ENCODE measurements around the gene HYAL1. TPM values are rescaled to one million over a fixed set of nuclear protein-coding genes. Genes with fewer than 3 reads are reported as not detected.

HYAL1 gene
- total RNA-seq = not detected

GRCh38 chr3:50303013-50303815 is at the start of gene HYAL1:
TSS of gene HYAL1 (minus strand) at chr3:50303574. CDS start at chr3:50302956, 618 bp downstream.
- intact Hi-C loops (cut with micrococcal nuclease) = no loop called here
- Mint-ChIP-seq H3K9me3 (no peaks in the 10 kb centered on the region), H3K36me3 (ENCODE audit: low read depth) (peaks cover 2% of the 10 kb centered on the region), H3K27ac (no peak within 1 kb of the TSS), H3K27me3 (no peaks in the 10 kb centered on the region), H3K4me1 (ENCODE audit: low read depth) (peaks cover 19% of the 10 kb centered on the region), H3K4me3 (no peak within 1 kb of the TSS)
- POLR2A ChIA-PET = no interaction called here
- CTCF ChIA-PET = interaction anchor here (0.9 to 2.1 kb wide), 2 partner anchors 21 to 108 kb away, joined by 3 to 8 read pairs; no protein-coding TSS in a partner anchor
- no peak for TF ChIP-seq CTCF (IDR thresholded peaks at IDR 0.05)
- DNase-seq = no peak
- no peak for ATAC-seq

- H3K27ac Mint-ChIP-seq = no peak overlapping the region
- H3K27me3 Mint-ChIP-seq = no peaks in the 10 kb centered on the region
- no peaks in the 10 kb centered on the region for H3K9me3 Mint-ChIP-seq
- peaks cover 59% of the 10 kb centered on the region for H3K4me1 Mint-ChIP-seq (ENCODE audit: low read depth)
- intact Hi-C loops (cut with micrococcal nuclease) = no loop called here
- ChIA-PET POLR2A (interaction anchor here (0.9 to 6.9 kb wide), 2 partner anchors 15 to 216 kb away, joined by 3 to 137 read pairs; partner anchors contain the start of genes HEMK1 and RASSF1), CTCF (interaction anchor here (1.0 to 4.3 kb wide), 8 partner anchors 9 to 220 kb away, joined by 3 to 15 read pairs (median 6); partner anchors contain the start of gene RASSF1)
- H3K4me3 Mint-ChIP-seq = no peak overlapping the region
- DNase-seq = peak; percentile 48
- TF ChIP-seq CTCF (IDR thresholded peaks at IDR 0.05) = no peak
- peaks cover 24% of the 10 kb centered on the region for H3K36me3 Mint-ChIP-seq (ENCODE audit: low read depth)
- ATAC-seq = no peak
Measured at GRCh38 chr3:50352781-50353180, 49.4 kb upstream of the HYAL1 start.

GRCh38 chr3:50351323-50351697 is 47.9 kb upstream of the HYAL1 start:
- ATAC-seq = no peak
- Mint-ChIP-seq H3K4me3 (peak overlapping the region; percentile 91), H3K36me3 (ENCODE audit: low read depth) (peaks cover 24% of the 10 kb centered on the region), H3K9me3 (no peaks in the 10 kb centered on the region), H3K27ac (peak overlapping the region; percentile 96), H3K4me1 (ENCODE audit: low read depth) (peaks cover 56% of the 10 kb centered on the region), H3K27me3 (no peaks in the 10 kb centered on the region)
- DNase-seq = peak; percentile 41
- intact Hi-C loops (cut with micrococcal nuclease) = no loop called here
- CTCF ChIA-PET = interaction anchor here (1.3 to 6.1 kb wide), 6 partner anchors 10 to 199 kb away, joined by 4 to 46 read pairs (median 11); partner anchors contain the start of gene RASSF1
- POLR2A ChIA-PET = interaction anchor here (0.7 to 6.9 kb wide), 7 partner anchors 8 to 60 kb away, joined by 3 to 137 read pairs (median 4); partner anchors contain the start of genes HYAL2, RASSF1 and TMEM115
- no peak for TF ChIP-seq CTCF (IDR thresholded peaks at IDR 0.05)

DNA sequence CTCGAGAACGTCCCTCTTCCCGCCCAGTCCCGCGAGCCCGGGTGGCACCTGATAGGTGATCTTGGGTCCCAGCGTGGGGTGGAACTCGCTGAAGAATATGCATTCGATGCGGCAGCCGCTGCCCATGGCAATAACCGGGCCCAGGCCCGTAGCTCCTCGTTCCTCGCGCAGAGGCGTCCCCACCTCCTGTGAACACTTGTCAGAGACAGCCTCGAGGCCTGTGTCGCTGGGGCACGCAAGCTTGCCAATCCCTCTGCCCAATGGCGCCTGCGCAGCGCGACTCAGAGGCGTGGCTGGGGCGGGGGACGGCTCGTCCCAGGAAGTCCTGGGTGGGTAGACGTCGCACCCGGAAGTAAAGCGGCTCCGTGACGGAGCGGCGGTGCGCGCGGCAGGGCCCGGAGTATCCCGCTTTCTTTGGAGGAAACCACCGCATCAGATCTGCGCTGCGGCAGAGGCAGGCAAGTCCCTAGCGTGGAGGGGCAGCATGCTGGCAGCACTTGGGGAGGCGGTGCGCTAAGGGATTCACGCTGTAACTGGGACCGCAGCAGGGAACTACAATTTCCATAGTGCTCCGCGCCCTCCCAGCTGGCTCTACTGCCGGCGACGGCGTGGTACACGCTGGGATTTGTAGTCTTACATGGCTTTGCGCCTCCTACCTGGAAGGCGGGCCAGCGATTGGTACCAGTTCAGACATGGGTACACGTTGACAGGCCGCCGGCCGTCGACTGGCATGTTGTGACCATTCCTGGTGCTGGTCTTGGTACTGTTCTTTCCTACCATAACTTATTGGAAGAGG is 47.4 kb upstream of the HYAL1 start, which contains the start of the genes CYB561D2 and NPRL2:
CYB561D2 (plus strand) TSS at position 336 of the 796 bp plus-strand sequence. CDS start 572 bp downstream, outside the sequence.
NPRL2 (minus strand) TSS at position 249 of the 796 bp plus-strand sequence; CDS start at position 126, 123 bp downstream.
- DNase-seq (peak; percentile 98), ATAC-seq (peak; percentile 89)
- TF ChIP-seq CTCF (IDR thresholded peaks at IDR 0.05) = no peak
- Mint-ChIP-seq H3K27ac (peak within 1 kb of the TSS; percentile 96), H3K36me3 (ENCODE audit: low read depth) (peaks cover 24% of the 10 kb centered on the region), H3K27me3 (no peaks in the 10 kb centered on the region), H3K4me3 (peak within 1 kb of the TSS; percentile 91), H3K4me1 (ENCODE audit: low read depth) (peaks cover 56% of the 10 kb centered on the region), H3K9me3 (no peaks in the 10 kb centered on the region)
- ChIA-PET POLR2A (interaction anchor here (0.6 to 6.9 kb wide), 18 partner anchors 9 to 1319 kb away, joined by 3 to 137 read pairs (median 4); partner anchors contain the start of genes HYAL2, HYAL3, NAA80 and RASSF1), CTCF (interaction anchor here (1.2 to 6.1 kb wide), 8 partner anchors 10 to 200 kb away, joined by 3 to 46 read pairs (median 8); partner anchors contain the start of gene RASSF1)
- intact Hi-C loops (cut with micrococcal nuclease) = no loop called here

Measured in activated CD8-positive, alpha-beta T cell treated with anti-CD3 and anti-CD28 coated beads for 36 hours (primary cell).